ENCODE data around the gene CYB5R2. TPM values are rescaled to one million over a fixed set of nuclear protein-coding genes. Genes with fewer than 3 reads are reported as not detected.

Gene CYB5R2
- under 1 TPM; 0.24 to 0.55 TPM for total RNA-seq

GRCh38 chr11:7672960-7673723 lies at the start of gene CYB5R2:
TSS of gene CYB5R2 (minus strand) at chr11:7673500. CDS start at chr11:7672825, 675 bp downstream.
- H3K4me3 Mint-ChIP-seq: peak within 1 kb of the TSS; percentile 32
- CTCF ChIA-PET: interaction anchor here (1.4 kb wide), 1 partner anchor 9 kb away, joined by 3 read pairs; no protein-coding TSS in a partner anchor
- H3K27me3 Mint-ChIP-seq (ENCODE audit: low read depth): peaks cover 40% of the 10 kb centered on the region
- H3K4me1 Mint-ChIP-seq (ENCODE audit: low read depth): peaks cover 5% of the 10 kb centered on the region
- no peaks in the 10 kb centered on the region for H3K9me3 Mint-ChIP-seq (ENCODE audit: insufficient read depth)
- DNase-seq: no peak
- no peaks in the 10 kb centered on the region for H3K36me3 Mint-ChIP-seq (ENCODE audit: low read depth)
- H3K27ac Mint-ChIP-seq: no peak within 1 kb of the TSS
- ATAC-seq: peak; percentile 38
- POLR2A ChIA-PET: no interaction called here

- Mint-ChIP-seq H3K27ac (no peak overlapping the region), H3K36me3 (ENCODE audit: low read depth) (no peaks in the 10 kb centered on the region), H3K4me1 (ENCODE audit: low read depth) (no peaks in the 10 kb centered on the region), H3K27me3 (ENCODE audit: low read depth) (peaks cover 8% of the 10 kb centered on the region), H3K9me3 (ENCODE audit: insufficient read depth) (no peaks in the 10 kb centered on the region), H3K4me3 (no peak overlapping the region)
- no peak for ATAC-seq
- CTCF ChIA-PET: no interaction called here
- POLR2A ChIA-PET: no interaction called here
- DNase-seq: no peak
Measured at GRCh38 chr11:7714786-7715185, 41.5 kb upstream of the CYB5R2 start.

- Mint-ChIP-seq H3K36me3 (ENCODE audit: low read depth) (no peaks in the 10 kb centered on the region), H3K9me3 (ENCODE audit: insufficient read depth) (no peaks in the 10 kb centered on the region), H3K4me3 (no peak within 1 kb of the TSS), H3K27ac (no peak within 1 kb of the TSS), H3K27me3 (ENCODE audit: low read depth) (peaks cover 8% of the 10 kb centered on the region), H3K4me1 (ENCODE audit: low read depth) (no peaks in the 10 kb centered on the region)
- POLR2A ChIA-PET: no interaction called here
- ATAC-seq: no peak
- DNase-seq: no peak
- CTCF ChIA-PET: interaction anchor here (1.9 kb wide), 1 partner anchor 11 kb away, joined by 8 read pairs; no protein-coding TSS in a partner anchor
Measured at GRCh38 chr11:7706377-7706776, 33.1 kb upstream of the CYB5R2 start, which contains the start of gene OVCH2. TSS of gene OVCH2 (minus strand) at chr11:7706477. CDS start at chr11:7706394, 83 bp downstream.

- CTCF ChIA-PET: no interaction called here
- H3K36me3 Mint-ChIP-seq (ENCODE audit: low read depth): no peaks in the 10 kb centered on the region
- H3K9me3 Mint-ChIP-seq (ENCODE audit: insufficient read depth): no peaks in the 10 kb centered on the region
- H3K4me3 Mint-ChIP-seq: no peak overlapping the region
- peaks cover 13% of the 10 kb centered on the region for H3K27me3 Mint-ChIP-seq (ENCODE audit: low read depth)
- POLR2A ChIA-PET: no interaction called here
- H3K27ac Mint-ChIP-seq: no peak overlapping the region
- DNase-seq (no peak), ATAC-seq (no peak)
- H3K4me1 Mint-ChIP-seq (ENCODE audit: low read depth): no peaks in the 10 kb centered on the region
Measured at GRCh38 chr11:7703740-7704139, 30.4 kb upstream of the CYB5R2 start.

GRCh38 chr11:7696424-7696823 lies 23.1 kb upstream of the CYB5R2 start:
- ChIA-PET CTCF (interaction anchor here (2.1 to 2.2 kb wide), 2 partner anchors 9 kb away, joined by 5 to 8 read pairs; partner anchors contain the start of gene OVCH2), POLR2A (no interaction called here)
- no peak for DNase-seq
- no peaks in the 10 kb centered on the region for H3K9me3 Mint-ChIP-seq (ENCODE audit: insufficient read depth)
- H3K4me3 Mint-ChIP-seq: no peak overlapping the region
- no peaks in the 10 kb centered on the region for H3K4me1 Mint-ChIP-seq (ENCODE audit: low read depth)
- ATAC-seq: no peak
- peaks cover 26% of the 10 kb centered on the region for H3K27me3 Mint-ChIP-seq (ENCODE audit: low read depth)
- no peaks in the 10 kb centered on the region for H3K36me3 Mint-ChIP-seq (ENCODE audit: low read depth)
- no peak overlapping the region for H3K27ac Mint-ChIP-seq

DNA sequence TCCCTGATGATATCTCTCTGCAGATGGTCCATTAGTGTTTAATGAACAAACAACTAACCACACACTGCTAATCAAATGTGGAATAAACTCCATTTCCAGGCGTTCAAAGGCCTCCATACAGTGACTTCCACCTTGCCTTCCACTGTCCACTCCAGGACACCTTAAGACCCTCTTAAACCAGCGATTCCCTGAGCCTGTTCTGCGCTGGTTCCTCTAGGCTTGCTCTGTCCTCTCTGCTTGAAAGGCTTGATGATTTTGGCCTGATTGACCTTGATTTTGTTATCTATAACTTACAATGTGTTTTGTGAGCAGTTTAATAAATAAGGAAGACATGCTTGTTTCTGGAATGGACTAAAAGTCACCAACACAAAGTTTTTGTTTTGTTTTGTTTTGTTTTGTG lies 20.9 kb upstream of the CYB5R2 start:
- H3K4me3 Mint-ChIP-seq: no peak overlapping the region
- peaks cover 26% of the 10 kb centered on the region for H3K27me3 Mint-ChIP-seq (ENCODE audit: low read depth)
- no peaks in the 10 kb centered on the region for H3K9me3 Mint-ChIP-seq (ENCODE audit: insufficient read depth)
- no peaks in the 10 kb centered on the region for H3K4me1 Mint-ChIP-seq (ENCODE audit: low read depth)
- no peak for DNase-seq
- H3K36me3 Mint-ChIP-seq (ENCODE audit: low read depth): no peaks in the 10 kb centered on the region
- ATAC-seq: no peak
- no peak overlapping the region for H3K27ac Mint-ChIP-seq
- ChIA-PET POLR2A (no interaction called here), CTCF (interaction anchor here (1.1 to 2.1 kb wide), 8 partner anchors 8 to 596 kb away, joined by 4 to 8 read pairs (median 6); partner anchors contain the start of genes EIF3F and OVCH2)

DNA sequence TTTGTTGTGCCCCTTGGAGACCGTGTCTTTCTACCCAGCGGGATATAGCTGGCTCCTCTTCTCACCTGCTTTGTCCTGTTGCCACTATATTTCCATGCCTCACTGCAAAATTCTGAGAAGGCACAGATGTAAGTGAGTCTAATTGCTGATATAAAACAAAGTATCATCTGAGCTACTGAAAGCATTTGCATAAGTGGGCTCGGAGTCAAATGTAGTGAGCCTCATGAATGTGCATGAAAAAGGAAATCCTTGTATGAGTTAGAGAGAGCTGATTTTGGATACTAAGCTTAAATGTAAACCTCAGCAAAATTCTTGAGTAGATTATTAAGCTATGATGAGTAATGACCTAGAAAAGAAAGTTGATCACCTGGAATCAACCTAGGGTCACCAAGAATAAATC lies 19.1 kb upstream of the CYB5R2 start:
- DNase-seq (no peak), ATAC-seq (no peak)
- Mint-ChIP-seq H3K9me3 (ENCODE audit: insufficient read depth) (no peaks in the 10 kb centered on the region), H3K4me1 (ENCODE audit: low read depth) (no peaks in the 10 kb centered on the region), H3K27ac (no peak overlapping the region), H3K36me3 (ENCODE audit: low read depth) (no peaks in the 10 kb centered on the region), H3K4me3 (no peak overlapping the region), H3K27me3 (ENCODE audit: low read depth) (peaks cover 32% of the 10 kb centered on the region)
- POLR2A ChIA-PET: no interaction called here
- CTCF ChIA-PET: interaction anchor here (1.2 to 2.8 kb wide), 2 partner anchors 339 to 594 kb away, joined by 4 to 10 read pairs; no protein-coding TSS in a partner anchor

DNA sequence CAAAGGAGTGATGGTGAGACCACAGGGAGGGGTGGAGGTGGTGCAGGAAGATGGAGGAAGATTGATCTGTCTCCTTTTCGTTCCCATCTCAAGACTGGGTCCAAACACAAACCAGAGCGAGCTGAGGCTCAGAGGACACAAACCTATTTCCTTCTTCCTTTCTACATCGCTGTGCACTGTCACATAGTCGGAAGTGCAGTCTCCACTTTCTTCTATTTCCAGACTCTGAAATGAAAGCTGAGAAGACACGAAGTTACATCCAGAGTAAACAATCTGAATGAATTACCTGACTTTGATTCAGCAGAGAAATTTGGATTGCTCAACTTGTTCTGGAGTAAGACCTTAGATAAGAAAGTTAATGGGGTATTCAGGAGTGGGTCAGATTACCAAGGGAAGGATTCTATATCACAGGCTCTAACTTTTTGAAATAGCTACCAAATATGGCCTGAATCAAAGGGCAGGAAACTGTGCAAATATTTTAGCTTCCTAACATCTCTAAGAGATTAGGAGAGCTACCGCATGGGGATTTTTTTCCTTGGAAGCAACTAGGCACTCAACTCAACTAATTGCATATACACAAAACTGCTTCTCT lies 18.6 kb upstream of the CYB5R2 start:
- no peaks in the 10 kb centered on the region for H3K9me3 Mint-ChIP-seq (ENCODE audit: insufficient read depth)
- ChIA-PET CTCF (interaction anchor here (1.2 to 2.8 kb wide), 4 partner anchors 10 to 593 kb away, joined by 4 to 10 read pairs (median 6); no protein-coding TSS in a partner anchor), POLR2A (no interaction called here)
- H3K36me3 Mint-ChIP-seq (ENCODE audit: low read depth): no peaks in the 10 kb centered on the region
- H3K27me3 Mint-ChIP-seq (ENCODE audit: low read depth): peaks cover 32% of the 10 kb centered on the region
- no peak for ATAC-seq
- H3K4me3 Mint-ChIP-seq: no peak overlapping the region
- no peak for DNase-seq
- H3K4me1 Mint-ChIP-seq (ENCODE audit: low read depth): no peaks in the 10 kb centered on the region
- no peak overlapping the region for H3K27ac Mint-ChIP-seq

DNA sequence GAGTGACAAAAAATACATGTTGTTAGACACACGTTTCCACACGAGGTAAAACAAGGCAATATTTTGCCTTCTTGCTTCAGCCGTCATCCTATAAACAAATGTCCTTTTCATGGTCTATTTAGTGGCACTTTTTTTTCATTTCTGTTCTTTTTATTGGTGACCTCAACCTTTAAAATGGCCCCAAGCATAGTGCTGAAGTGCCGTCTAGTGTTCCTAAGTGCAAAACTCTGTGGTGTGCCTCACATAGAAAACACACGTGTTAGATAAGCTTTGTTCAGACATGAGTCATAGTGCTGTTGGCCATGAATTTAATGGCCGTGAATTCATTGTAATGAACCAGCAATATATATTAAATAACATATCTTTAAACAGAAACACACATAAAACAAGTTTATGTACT lies 17.3 kb upstream of the CYB5R2 start:
- Mint-ChIP-seq H3K4me3 (no peak overlapping the region), H3K27me3 (ENCODE audit: low read depth) (peaks cover 34% of the 10 kb centered on the region), H3K36me3 (ENCODE audit: low read depth) (no peaks in the 10 kb centered on the region), H3K27ac (no peak overlapping the region), H3K4me1 (ENCODE audit: low read depth) (no peaks in the 10 kb centered on the region), H3K9me3 (ENCODE audit: insufficient read depth) (no peaks in the 10 kb centered on the region)
- ATAC-seq (no peak), DNase-seq (no peak)
- CTCF ChIA-PET: interaction anchor here (1.0 to 2.8 kb wide), 6 partner anchors 9 to 592 kb away, joined by 3 to 10 read pairs (median 6); no protein-coding TSS in a partner anchor
- POLR2A ChIA-PET: no interaction called here

- DNase-seq (no peak), ATAC-seq (no peak)
- no peaks in the 10 kb centered on the region for H3K36me3 Mint-ChIP-seq (ENCODE audit: low read depth)
- H3K4me3 Mint-ChIP-seq: no peak overlapping the region
- no peaks in the 10 kb centered on the region for H3K9me3 Mint-ChIP-seq (ENCODE audit: insufficient read depth)
- peaks cover 36% of the 10 kb centered on the region for H3K27me3 Mint-ChIP-seq (ENCODE audit: low read depth)
- H3K4me1 Mint-ChIP-seq (ENCODE audit: low read depth): no peaks in the 10 kb centered on the region
- H3K27ac Mint-ChIP-seq: no peak overlapping the region
- ChIA-PET CTCF (interaction anchor here (1.0 to 2.4 kb wide), 4 partner anchors 9 to 336 kb away, joined by 3 to 8 read pairs (median 3); no protein-coding TSS in a partner anchor), POLR2A (no interaction called here)
Measured at GRCh38 chr11:7689239-7689638, 15.9 kb upstream of the CYB5R2 start.

GRCh38 chr11:7688238-7688826 lies 15.0 kb upstream of the CYB5R2 start:
- no peak overlapping the region for H3K27ac Mint-ChIP-seq
- no peak overlapping the region for H3K4me3 Mint-ChIP-seq
- H3K9me3 Mint-ChIP-seq (ENCODE audit: insufficient read depth): no peaks in the 10 kb centered on the region
- ChIA-PET POLR2A (no interaction called here), CTCF (interaction anchor here (1.0 to 2.4 kb wide), 6 partner anchors 9 to 335 kb away, joined by 3 to 8 read pairs (median 4); no protein-coding TSS in a partner anchor)
- H3K4me1 Mint-ChIP-seq (ENCODE audit: low read depth): no peaks in the 10 kb centered on the region
- peaks cover 28% of the 10 kb centered on the region for H3K27me3 Mint-ChIP-seq (ENCODE audit: low read depth)
- ATAC-seq (no peak), DNase-seq (peak; percentile 27)
- H3K36me3 Mint-ChIP-seq (ENCODE audit: low read depth): no peaks in the 10 kb centered on the region

All from activated CD8-positive, alpha-beta T cell treated with anti-CD3 and anti-CD28 coated beads, Interleukin-2, amount 10 ng/mL, durations not matched to agents 7 days and 5 days (primary cell).